ENCODE measurements around the gene ATF2. TPM values are rescaled to one million over a fixed set of nuclear protein-coding genes. Genes with fewer than 3 reads are reported as not detected.

ATF2 gene
- total and polyA plus RNA-seq, 2 of the 4 experiments (the other 2 are of a cell fraction): 23.2 to 60.0 TPM

DNA sequence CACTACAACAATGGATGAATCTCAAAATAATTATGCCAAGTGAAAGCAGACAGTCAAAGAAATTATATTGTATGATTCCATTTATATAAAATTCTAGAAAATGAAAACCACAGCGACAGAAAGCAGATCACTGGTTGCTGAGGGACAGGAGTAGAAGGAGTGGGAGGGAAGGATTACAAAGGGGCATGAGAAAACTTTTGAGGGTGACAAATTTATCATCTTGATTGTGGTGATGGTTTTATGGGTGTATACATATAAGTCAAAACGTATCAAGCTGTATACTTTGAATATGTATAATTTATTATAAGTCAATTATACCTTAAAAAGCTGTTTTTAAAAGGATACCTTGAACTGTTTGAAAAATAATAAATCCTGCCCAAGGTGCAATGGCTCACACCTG, 27.7 kb downstream of the ATF2 start:
- no peak overlapping the region for H2AK9ac ChIP-seq (replicated peaks; ENCODE audit: low read depth, low read length, poor library complexity)
- CTCF ChIA-PET: interaction anchor here (0.6 to 1.1 kb wide), 4 partner anchors 9 to 34 kb away, joined by 3 to 4 read pairs (median 4); no protein-coding TSS in a partner anchor
- WGBS, 2 experiments (ENCODE audit: extremely low coverage in 2 of 2, insufficient read length in 1 of 2): no CpG with 5 or more reads among the region's 2 CpGs
- H3K4me1 ChIP-seq (ENCODE audit: control insufficient read depth, insufficient read depth, low read length): no peaks in the 10 kb centered on the region
- peaks cover 30% of the 10 kb centered on the region; the same call in 1 of the 2 replicates for H4K20me1 ChIP-seq (ENCODE audit: insufficient read depth, low read length)
- H3K27ac ChIP-seq (ENCODE audit: insufficient read depth, low read length): no peak overlapping the region
- POLR2A ChIA-PET (ENCODE audit: unreplicated experiment): no interaction called here
- H4K91ac ChIP-seq (ENCODE audit: insufficient read depth, low read depth, low read length): no peak overlapping the region
- H2BK15ac ChIP-seq (ENCODE audit: low read depth, low read length): no peak overlapping the region
- BruUV-seq (replicated peaks): no TSS peak
- intact Hi-C loops (cut with micrococcal nuclease): loop anchor here (5.0 kb wide), 1 partner anchor 43 kb away; no protein-coding TSS in a partner anchor
- no peak overlapping the region for H3K4me3 ChIP-seq (ENCODE audit: insufficient read depth, low read depth, low read length)
- no peak overlapping the region for H3K18ac ChIP-seq (ENCODE audit: low read depth, low read length)
- no peaks in the 10 kb centered on the region for H3K9me3 ChIP-seq (ENCODE audit: control insufficient read depth, insufficient read depth, low read length)
- ATAC-seq (ENCODE audit: low read depth) (no peak), DNase-seq (no peak)
- dilution Hi-C loops (cut with HindIII; ENCODE audit: low sequenced_read_pairs, unreplicated experiment): no loop called here
- peaks cover 4% of the 10 kb centered on the region for H3K9me1 ChIP-seq (ENCODE audit: insufficient read depth, low read length)
- no peak overlapping the region for H3K9ac ChIP-seq (ENCODE audit: low read depth, low read length)
- TF ChIP-seq SMC3 (IDR thresholded peaks at IDR 0.05; ENCODE audit: low read depth, low read length): no peak
- no peak for TF ChIP-seq MXI1 (IDR thresholded peaks at IDR 0.05; ENCODE audit: borderline replicate concordance, low read depth, low read length)
- TF ChIP-seq, protein P1, sequence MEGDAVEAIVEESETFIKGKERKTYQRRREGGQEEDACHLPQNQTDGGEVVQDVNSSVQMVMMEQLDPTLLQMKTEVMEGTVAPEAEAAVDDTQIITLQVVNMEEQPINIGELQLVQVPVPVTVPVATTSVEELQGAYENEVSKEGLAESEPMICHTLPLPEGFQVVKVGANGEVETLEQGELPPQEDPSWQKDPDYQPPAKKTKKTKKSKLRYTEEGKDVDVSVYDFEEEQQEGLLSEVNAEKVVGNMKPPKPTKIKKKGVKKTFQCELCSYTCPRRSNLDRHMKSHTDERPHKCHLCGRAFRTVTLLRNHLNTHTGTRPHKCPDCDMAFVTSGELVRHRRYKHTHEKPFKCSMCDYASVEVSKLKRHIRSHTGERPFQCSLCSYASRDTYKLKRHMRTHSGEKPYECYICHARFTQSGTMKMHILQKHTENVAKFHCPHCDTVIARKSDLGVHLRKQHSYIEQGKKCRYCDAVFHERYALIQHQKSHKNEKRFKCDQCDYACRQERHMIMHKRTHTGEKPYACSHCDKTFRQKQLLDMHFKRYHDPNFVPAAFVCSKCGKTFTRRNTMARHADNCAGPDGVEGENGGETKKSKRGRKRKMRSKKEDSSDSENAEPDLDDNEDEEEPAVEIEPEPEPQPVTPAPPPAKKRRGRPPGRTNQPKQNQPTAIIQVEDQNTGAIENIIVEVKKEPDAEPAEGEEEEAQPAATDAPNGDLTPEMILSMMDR (conservative IDR thresholded peaks at IDR 0.05; ENCODE audit: low read depth, low read length): no peak
- TF ChIP-seq RCOR1 (IDR thresholded peaks at IDR 0.05; ENCODE audit: insufficient replicate concordance, low read length): no peak
- TF ChIP-seq USF2 (IDR thresholded peaks at IDR 0.05; ENCODE audit: low read depth, low read length): no peak
- TF ChIP-seq CEBPB (IDR thresholded peaks at IDR 0.05; ENCODE audit: low read depth, low read length): no peak
- TF ChIP-seq RFX5 (IDR thresholded peaks at IDR 0.05; ENCODE audit: low read depth, low read length): no peak
- TF ChIP-seq RAD21 (IDR thresholded peaks at IDR 0.05; ENCODE audit: low read length): no peak
- TF ChIP-seq, protein P2, sequence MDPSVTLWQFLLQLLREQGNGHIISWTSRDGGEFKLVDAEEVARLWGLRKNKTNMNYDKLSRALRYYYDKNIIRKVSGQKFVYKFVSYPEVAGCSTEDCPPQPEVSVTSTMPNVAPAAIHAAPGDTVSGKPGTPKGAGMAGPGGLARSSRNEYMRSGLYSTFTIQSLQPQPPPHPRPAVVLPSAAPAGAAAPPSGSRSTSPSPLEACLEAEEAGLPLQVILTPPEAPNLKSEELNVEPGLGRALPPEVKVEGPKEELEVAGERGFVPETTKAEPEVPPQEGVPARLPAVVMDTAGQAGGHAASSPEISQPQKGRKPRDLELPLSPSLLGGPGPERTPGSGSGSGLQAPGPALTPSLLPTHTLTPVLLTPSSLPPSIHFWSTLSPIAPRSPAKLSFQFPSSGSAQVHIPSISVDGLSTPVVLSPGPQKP (IDR thresholded peaks at IDR 0.05; ENCODE audit: borderline replicate concordance, low read depth, low read length): no peak
- no peak for TF ChIP-seq POLR2A (IDR thresholded peaks at IDR 0.05; ENCODE audit: low read depth, low read length)
- H3K79me1 ChIP-seq (ENCODE audit: low read depth in 1 of 2, low read length in 2 of 2): peaks cover 34 to 46% of the 10 kb centered on the region in 2 experiments
- no peak overlapping the region for H2AFZ ChIP-seq (replicated peaks; ENCODE audit: low read length, poor library complexity)
- H2BK20ac ChIP-seq (ENCODE audit: low read depth, low read length): no peak overlapping the region
- no peak overlapping the region for H2BK5ac ChIP-seq (ENCODE audit: low read depth, low read length, poor library complexity, severe bottlenecking)
- in situ Hi-C loops (cut with MboI; ENCODE audit: low sequenced_read_pairs): no loop called here
- no peak overlapping the region for H2AK5ac ChIP-seq (ENCODE audit: low read depth, low read length)
- no peak overlapping the region for H4K5ac ChIP-seq (ENCODE audit: low read depth, low read length)
- H3K23ac ChIP-seq (ENCODE audit: low read depth, low read length): no peak overlapping the region; the same call in 1 of the 2 replicates
- no peak overlapping the region for H3K14ac ChIP-seq (replicated peaks; ENCODE audit: low read depth, low read length)
- no peak overlapping the region for H3K4ac ChIP-seq (ENCODE audit: low read depth, low read length)
- H3K36me3 ChIP-seq (ENCODE audit: control insufficient read depth, insufficient read depth, low read length): peaks cover 7% of the 10 kb centered on the region; the same call in 1 of the 2 replicates
- H4K8ac ChIP-seq (ENCODE audit: low read depth in 2 of 2, low read length in 2 of 2): no peak overlapping the region
- H2BK120ac ChIP-seq (ENCODE audit: low read depth, low read length): no peak overlapping the region
- no peaks in the 10 kb centered on the region for H3K27me3 ChIP-seq (ENCODE audit: control insufficient read depth, insufficient read depth, low read length)
- H3K56ac ChIP-seq (ENCODE audit: extremely low read depth, insufficient read depth, low read length): no peak overlapping the region
- no peak overlapping the region for H3K4me2 ChIP-seq (ENCODE audit: low read depth, low read length)

All from IMR-90 (cell line).